Testis (tissue), 3 donors: ENCODE measurements around the gene LIN7A. TPM values are rescaled to one million over a fixed set of nuclear protein-coding genes. Genes with fewer than 3 reads are reported as not detected.

Experiments used
- DNase-seq: peaks from one replicate; pipeline ENCODE4 v3.0.0-alpha.2; 2019
- H3K27ac ChIP-seq, 2 donors: fragments of 200-600 bp; sonication (generic); one replicate each; pipeline ENCODE4 v1.5.1; 2019
- H3K27me3 ChIP-seq: fragments of 200-600 bp; sonication (generic); one replicate; pipeline ENCODE4 v1.5.1; 2019
- H3K36me3 ChIP-seq: fragments of 200-600 bp; sonication (generic); one replicate; pipeline ENCODE4 v1.5.1; 2017; ENCODE audit warnings: low read depth; ENCODE audit errors: missing control alignments
- H3K4me1 ChIP-seq: fragments of 200-600 bp; sonication (generic); one replicate; pipeline ENCODE4 v1.5.1; 2019
- H3K4me3 ChIP-seq, 2 donors: fragments of 200-600 bp; sonication (generic); one replicate each; pipeline ENCODE4 v1.5.1; 2017 to 2019
- H3K9me3 ChIP-seq: fragments of 200-600 bp; sonication (generic); one replicate; pipeline ENCODE4 v1.5.1; 2017
- POLR2A ChIP-seq: fragments of 450-650 bp; IDR thresholded peaks from one replicate; pipeline ENCODE4 v1.6.1; 2017; ENCODE audit warnings: antibody characterized with exemption, mild to moderate bottlenecking, moderate library complexity
- WGBS, 2 donors: methylation state at CpG; one replicate each; pipeline ENCODE4 v1.1.5; 2018; 5-methylcytosine and 5-hydroxymethylcytosine counted together
- intact Hi-C: fragments of 100-400 bp; cut with DNase I; formaldehyde crosslinking; loops from one replicate; pipeline ENCODE4 v1.15.1; 2023; ENCODE audit warnings: low total_unique reads
- polyA plus RNA-seq: library from polyadenylated mRNA; stranded (reverse); fragments of 350-450 nt; fragmentation: Illumina TruSeq; extraction: RNeasy Lipid Tissue Mini Kit (QIAGEN cat#74804); gene quantifications from one replicate; pipeline ENCODE4 v1.2.3, GENCODE V29; 2014; ENCODE audit warnings: low read depth, low replicate concordance; ENCODE audit not compliant: insufficient read depth
- total RNA-seq, 2 donors: library from RNA; depleted of rRNA; stranded (reverse); fragments of >200 nt; gene quantifications; one replicate each; pipeline ENCODE4 v1.2.3, GENCODE V29; 2016
- TF ChIP-seq, protein P1 (sequence below), 3 experiments: fragments of 450-650 bp in 2 of 3; fragments of 200-600 bp in 1 of 3; sonication (generic) in 1 of 3; IDR thresholded peaks; one replicate each; pipeline ENCODE4 v1.5.1; 2016 to 2019; ENCODE audit warnings: antibody characterized with exemption in 3 of 3, mild to moderate bottlenecking in 2 of 3, moderate library complexity in 1 of 3

The LIN7A gene
- total and polyA plus RNA-seq, 3 donors from 2014 or later = 5.8 to 48.6 (median 12.0) TPM

DNA sequence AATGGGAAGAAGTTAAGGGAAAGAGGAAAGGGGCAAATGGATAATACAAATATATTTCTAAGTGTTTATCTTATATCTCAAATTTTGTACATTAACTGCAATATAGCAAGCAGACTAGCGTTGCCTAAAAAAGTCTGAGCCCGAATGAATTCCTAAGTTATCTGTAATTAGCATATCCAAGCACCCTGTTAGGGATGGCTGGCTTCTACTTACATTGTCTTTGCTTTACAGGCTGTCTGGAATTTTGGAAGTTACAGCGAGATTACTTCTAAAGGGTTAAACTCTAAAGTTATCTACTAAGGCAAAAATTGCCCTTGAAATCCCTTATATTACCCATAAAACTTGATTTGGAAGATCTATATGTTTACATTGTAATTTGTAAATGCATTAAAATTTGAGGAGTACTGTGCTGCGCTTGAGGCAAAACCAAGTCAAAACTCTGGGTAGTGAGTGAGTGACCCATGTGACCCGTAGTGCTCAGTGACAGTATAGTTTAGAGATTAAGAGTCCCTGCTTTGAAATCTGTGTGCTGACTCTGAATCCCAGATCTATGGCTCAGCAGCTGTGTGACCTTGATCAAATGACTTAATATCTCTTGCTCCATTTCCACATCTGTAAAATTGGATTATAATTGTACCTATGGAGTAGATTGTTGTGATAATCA is 17.3 kb upstream of the LIN7A start:
- no peaks in the 10 kb centered on the region for H3K36me3 ChIP-seq
- TF ChIP-seq POLR2A = no peak
- TF ChIP-seq, protein P1, sequence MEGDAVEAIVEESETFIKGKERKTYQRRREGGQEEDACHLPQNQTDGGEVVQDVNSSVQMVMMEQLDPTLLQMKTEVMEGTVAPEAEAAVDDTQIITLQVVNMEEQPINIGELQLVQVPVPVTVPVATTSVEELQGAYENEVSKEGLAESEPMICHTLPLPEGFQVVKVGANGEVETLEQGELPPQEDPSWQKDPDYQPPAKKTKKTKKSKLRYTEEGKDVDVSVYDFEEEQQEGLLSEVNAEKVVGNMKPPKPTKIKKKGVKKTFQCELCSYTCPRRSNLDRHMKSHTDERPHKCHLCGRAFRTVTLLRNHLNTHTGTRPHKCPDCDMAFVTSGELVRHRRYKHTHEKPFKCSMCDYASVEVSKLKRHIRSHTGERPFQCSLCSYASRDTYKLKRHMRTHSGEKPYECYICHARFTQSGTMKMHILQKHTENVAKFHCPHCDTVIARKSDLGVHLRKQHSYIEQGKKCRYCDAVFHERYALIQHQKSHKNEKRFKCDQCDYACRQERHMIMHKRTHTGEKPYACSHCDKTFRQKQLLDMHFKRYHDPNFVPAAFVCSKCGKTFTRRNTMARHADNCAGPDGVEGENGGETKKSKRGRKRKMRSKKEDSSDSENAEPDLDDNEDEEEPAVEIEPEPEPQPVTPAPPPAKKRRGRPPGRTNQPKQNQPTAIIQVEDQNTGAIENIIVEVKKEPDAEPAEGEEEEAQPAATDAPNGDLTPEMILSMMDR (IDR thresholded peaks at IDR 0.05) = no peak
- H3K27me3 ChIP-seq = no peaks in the 10 kb centered on the region
- intact Hi-C loops = no loop called here
- WGBS, 2 donors = 58 to 67% methylated on average over 5 of the region's 5 CpGs
- H3K4me1 ChIP-seq = no peaks in the 10 kb centered on the region
- H3K4me3 ChIP-seq = no peak overlapping the region
- no peak for DNase-seq
- no peak overlapping the region for H3K27ac ChIP-seq
- no peaks in the 10 kb centered on the region for H3K9me3 ChIP-seq

DNA sequence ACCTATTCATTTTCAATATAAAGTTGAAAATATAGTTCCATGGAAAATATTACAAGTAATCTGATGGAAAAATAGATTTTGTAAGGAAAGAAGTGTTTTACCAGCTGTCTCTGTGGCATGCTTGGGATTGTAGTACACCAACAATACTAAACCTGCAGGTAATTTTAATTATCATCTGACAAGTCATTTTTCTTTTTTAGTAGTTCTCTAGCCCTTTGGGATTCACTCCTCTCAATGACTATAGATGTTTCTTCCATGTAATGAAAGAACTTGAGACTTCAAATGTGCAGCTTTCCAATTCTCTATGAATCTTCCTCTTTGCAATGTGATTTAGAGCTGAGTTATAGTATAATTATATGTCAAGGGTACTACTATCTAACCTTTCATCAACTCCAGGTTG is 14.7 kb upstream of the LIN7A start:
- Histone ChIP-seq H3K36me3 (no peaks in the 10 kb centered on the region), H3K9me3 (no peaks in the 10 kb centered on the region), H3K4me1 (no peaks in the 10 kb centered on the region), H3K27me3 (no peaks in the 10 kb centered on the region), H3K4me3 (no peak overlapping the region), H3K27ac (no peak overlapping the region)
- no peak for DNase-seq
- intact Hi-C loops = no loop called here
- no peak for TF ChIP-seq POLR2A
- TF ChIP-seq, protein P1 (IDR thresholded peaks at IDR 0.05) = no peak

DNA sequence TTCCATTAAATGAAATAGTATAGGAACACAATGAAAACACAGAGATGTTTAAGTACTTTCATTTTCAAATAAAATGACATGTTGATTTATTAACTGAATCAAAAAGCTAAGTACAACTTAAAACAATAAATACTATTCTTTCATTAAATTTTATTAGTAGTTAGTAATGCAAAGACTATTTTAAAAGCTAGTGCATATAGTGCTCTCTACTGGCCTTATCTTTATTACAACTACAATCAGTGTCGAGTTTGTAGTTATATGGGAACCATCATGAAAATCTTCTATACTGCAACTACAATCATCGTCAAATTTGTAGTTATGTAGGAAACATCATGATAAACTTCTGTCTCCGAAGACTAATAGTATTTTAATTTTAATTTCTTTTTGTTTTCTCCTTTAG is 8.9 kb upstream of the LIN7A start:
- no peak for TF ChIP-seq POLR2A
- TF ChIP-seq, protein P1 (IDR thresholded peaks at IDR 0.05) = no peak
- Histone ChIP-seq H3K27ac (no peak overlapping the region), H3K27me3 (no peaks in the 10 kb centered on the region), H3K4me1 (no peaks in the 10 kb centered on the region), H3K36me3 (no peaks in the 10 kb centered on the region), H3K9me3 (no peaks in the 10 kb centered on the region), H3K4me3 (no peak overlapping the region)
- intact Hi-C loops = no loop called here
- no peak for DNase-seq
- 69 to 77% methylated on average over 3 of the region's 3 CpGs for WGBS, 2 donors

DNA sequence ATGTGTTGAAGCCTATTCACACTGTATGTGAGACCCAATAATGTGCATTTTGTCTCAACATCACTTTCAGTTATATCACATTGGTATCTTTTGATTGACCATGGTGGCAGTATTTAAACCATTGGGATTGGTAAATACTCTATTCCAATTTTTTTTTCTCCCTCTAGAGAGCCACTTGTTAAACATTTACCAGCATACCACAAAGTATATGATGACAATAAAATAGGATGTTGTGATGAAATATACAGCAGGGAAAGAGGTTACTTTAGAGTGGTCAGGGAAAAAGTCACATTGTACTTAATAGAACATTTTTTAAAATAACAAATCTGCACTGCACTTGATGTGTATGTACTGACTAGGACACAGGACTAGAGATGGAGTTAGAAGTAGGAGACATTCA is 5.6 kb upstream of the LIN7A start:
- Histone ChIP-seq H3K9me3 (no peaks in the 10 kb centered on the region), H3K4me3 (no peak overlapping the region), H3K4me1 (no peaks in the 10 kb centered on the region), H3K36me3 (no peaks in the 10 kb centered on the region), H3K27ac (no peak overlapping the region), H3K27me3 (no peaks in the 10 kb centered on the region)
- DNase-seq = no peak
- intact Hi-C loops = no loop called here
- no peak for TF ChIP-seq POLR2A
- TF ChIP-seq, protein P1 (IDR thresholded peaks at IDR 0.05) = no peak

DNA sequence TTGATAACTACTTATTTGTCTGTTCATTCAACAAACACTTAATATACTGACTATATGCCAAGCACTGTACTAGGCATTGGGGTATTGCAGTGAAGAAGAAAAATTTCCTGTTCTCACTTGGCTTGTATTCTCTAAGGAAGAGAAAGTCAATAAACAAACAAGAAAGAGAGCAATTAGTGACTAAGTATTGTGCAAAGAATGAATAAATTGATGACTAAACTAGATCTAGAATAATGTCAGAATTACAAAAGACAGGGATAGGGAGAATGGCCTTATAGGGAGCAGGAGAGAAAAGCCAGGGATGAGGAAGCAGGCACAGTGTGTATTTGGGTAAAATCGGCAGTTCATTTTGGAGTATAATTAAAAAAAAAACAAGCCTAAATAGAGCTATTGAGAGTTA is 4.2 kb upstream of the LIN7A start:
- no peaks in the 10 kb centered on the region for H3K9me3 ChIP-seq
- H3K4me3 ChIP-seq = no peak overlapping the region
- intact Hi-C loops = no loop called here
- 80 to 82% methylated on average over 1 of the region's 1 CpG for WGBS, 2 donors
- H3K27me3 ChIP-seq = no peaks in the 10 kb centered on the region
- DNase-seq = no peak
- no peak overlapping the region for H3K27ac ChIP-seq
- no peak for TF ChIP-seq POLR2A
- TF ChIP-seq, protein P1 (IDR thresholded peaks at IDR 0.05) = no peak
- no peaks in the 10 kb centered on the region for H3K36me3 ChIP-seq
- H3K4me1 ChIP-seq = no peaks in the 10 kb centered on the region
